Measurements from ENCODE around the gene RERE.

Gene RERE

DNA sequence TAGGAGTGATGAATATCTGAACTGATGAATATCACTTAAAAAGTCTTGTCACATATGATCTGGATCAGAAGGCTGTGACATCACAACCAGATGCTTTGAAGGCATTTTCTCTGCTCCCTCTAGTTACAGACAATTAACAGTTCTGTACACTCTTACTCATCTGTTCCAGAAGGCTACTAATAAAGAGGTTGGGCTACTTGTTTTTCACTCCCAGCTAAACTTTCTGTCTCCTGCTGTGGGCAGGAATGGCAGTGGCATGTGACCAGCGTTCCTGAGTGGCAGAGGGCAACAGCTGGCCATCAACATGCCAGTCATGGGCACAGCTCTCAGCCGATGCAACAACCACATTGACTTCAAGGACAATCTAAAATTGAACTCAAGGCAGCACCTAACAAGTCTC lies 432.9 kb downstream of the RERE start:
- H3K9me3 ChIP-seq (ENCODE audit: insufficient read depth, low read length), result no peaks in the 10 kb centered on the region
- no peak for TF ChIP-seq EZH2phosphoT487 (conservative IDR thresholded peaks at IDR 0.05; ENCODE audit: low read length)
- TF ChIP-seq, protein P1, sequence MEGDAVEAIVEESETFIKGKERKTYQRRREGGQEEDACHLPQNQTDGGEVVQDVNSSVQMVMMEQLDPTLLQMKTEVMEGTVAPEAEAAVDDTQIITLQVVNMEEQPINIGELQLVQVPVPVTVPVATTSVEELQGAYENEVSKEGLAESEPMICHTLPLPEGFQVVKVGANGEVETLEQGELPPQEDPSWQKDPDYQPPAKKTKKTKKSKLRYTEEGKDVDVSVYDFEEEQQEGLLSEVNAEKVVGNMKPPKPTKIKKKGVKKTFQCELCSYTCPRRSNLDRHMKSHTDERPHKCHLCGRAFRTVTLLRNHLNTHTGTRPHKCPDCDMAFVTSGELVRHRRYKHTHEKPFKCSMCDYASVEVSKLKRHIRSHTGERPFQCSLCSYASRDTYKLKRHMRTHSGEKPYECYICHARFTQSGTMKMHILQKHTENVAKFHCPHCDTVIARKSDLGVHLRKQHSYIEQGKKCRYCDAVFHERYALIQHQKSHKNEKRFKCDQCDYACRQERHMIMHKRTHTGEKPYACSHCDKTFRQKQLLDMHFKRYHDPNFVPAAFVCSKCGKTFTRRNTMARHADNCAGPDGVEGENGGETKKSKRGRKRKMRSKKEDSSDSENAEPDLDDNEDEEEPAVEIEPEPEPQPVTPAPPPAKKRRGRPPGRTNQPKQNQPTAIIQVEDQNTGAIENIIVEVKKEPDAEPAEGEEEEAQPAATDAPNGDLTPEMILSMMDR (IDR thresholded peaks at IDR 0.05; ENCODE audit: insufficient read depth, low read length, poor library complexity, severe bottlenecking), result no peak
- H3K4me2 ChIP-seq (ENCODE audit: low read depth, low read length, poor library complexity, severe bottlenecking), result no peak overlapping the region
- H3K36me3 ChIP-seq (ENCODE audit: low read length), result peaks cover 6% of the 10 kb centered on the region
- peaks cover 39% of the 10 kb centered on the region; the same call in 1 of the 2 replicates for H4K20me1 ChIP-seq (ENCODE audit: low read depth, low read length)
- H3K27ac ChIP-seq (ENCODE audit: low read depth, low read length), result no peak overlapping the region
- no peak overlapping the region for H2AFZ ChIP-seq (ENCODE audit: low read depth, low read length, severe bottlenecking)
- no peaks in the 10 kb centered on the region for H3K27me3 ChIP-seq (ENCODE audit: low read length)
- H3K4me3 ChIP-seq (ENCODE audit: insufficient read depth, low read length, poor library complexity, severe bottlenecking), result no peak overlapping the region
- no peak overlapping the region for H3K9ac ChIP-seq (ENCODE audit: low read length)
- no peaks in the 10 kb centered on the region for H3K9me2 ChIP-seq (replicated peaks; ENCODE audit: insufficient read depth, low read length)
- H3F3A ChIP-seq (ENCODE audit: insufficient read depth), result peaks cover 5% of the 10 kb centered on the region; the same call in 1 of the 2 replicates
- peaks cover 94% of the 10 kb centered on the region for H3K79me2 ChIP-seq (ENCODE audit: insufficient read depth, low read length)

GRCh38 chr1:8384088-8384487 lies 433.4 kb downstream of the RERE start:
- Histone ChIP-seq H3K9me2 (replicated peaks; ENCODE audit: insufficient read depth, low read length) (no peaks in the 10 kb centered on the region), H3K27ac (ENCODE audit: low read depth, low read length) (no peak overlapping the region), H4K20me1 (ENCODE audit: low read depth, low read length) (peaks cover 40% of the 10 kb centered on the region; the same call in 1 of the 2 replicates), H2AFZ (ENCODE audit: low read depth, low read length, severe bottlenecking) (no peak overlapping the region), H3K27me3 (ENCODE audit: low read length) (no peaks in the 10 kb centered on the region), H3K79me2 (ENCODE audit: insufficient read depth, low read length) (peaks cover 94% of the 10 kb centered on the region), H3K9ac (ENCODE audit: low read length) (no peak overlapping the region), H3K36me3 (ENCODE audit: low read length) (peaks cover 6% of the 10 kb centered on the region), H3K9me3 (ENCODE audit: insufficient read depth, low read length) (no peaks in the 10 kb centered on the region), H3K4me2 (ENCODE audit: low read depth, low read length, poor library complexity, severe bottlenecking) (no peak overlapping the region), H3F3A (ENCODE audit: insufficient read depth) (peaks cover 5% of the 10 kb centered on the region; the same call in 1 of the 2 replicates), H3K4me3 (ENCODE audit: insufficient read depth, low read length, poor library complexity, severe bottlenecking) (no peak overlapping the region)
- TF ChIP-seq, protein P1 (IDR thresholded peaks at IDR 0.05; ENCODE audit: insufficient read depth, low read length, poor library complexity, severe bottlenecking), result no peak

DNA sequence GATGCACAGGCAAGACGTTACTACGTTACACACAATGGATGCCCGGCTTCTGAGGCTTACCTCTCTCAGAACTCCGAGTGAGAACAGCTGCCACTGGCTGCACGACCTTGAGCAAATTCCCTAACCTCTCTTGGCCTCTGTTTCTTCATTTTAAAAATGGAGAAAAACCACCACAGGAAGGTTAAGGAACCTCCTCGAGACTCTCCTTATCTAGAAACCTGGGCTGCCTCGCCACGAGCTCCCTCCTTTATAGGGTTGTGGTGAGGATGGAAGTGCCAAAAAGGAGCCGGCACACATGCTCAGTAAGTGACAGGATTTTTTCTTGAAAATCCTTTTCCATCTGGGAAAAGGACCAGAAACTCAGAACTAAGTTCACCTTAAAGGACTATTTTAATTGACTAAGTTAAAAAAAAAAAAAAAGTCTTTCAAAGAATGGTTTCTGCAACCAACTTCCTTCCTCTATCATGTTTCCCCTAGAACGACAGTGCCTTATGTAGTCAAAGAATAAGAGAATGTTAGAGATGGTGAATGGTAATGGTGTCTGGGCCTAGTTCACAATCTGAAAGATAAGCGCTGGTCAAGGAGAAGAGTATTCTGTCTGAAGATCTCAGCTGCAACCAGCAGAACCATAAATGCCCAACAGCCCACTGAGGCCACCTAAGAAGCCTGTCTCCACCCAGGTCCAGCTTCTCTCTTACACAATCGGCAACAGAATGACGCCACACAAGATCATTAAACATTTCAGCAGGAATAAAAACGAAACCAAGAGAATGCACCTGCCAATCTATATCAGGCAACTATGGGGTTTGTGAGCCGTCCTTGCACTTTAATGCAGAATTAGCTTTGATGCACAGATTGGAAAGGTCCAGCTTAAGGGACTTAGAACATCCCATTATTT lies 434.6 kb downstream of the RERE start:
- H3K27ac ChIP-seq (ENCODE audit: low read depth, low read length), result no peak overlapping the region
- H3K4me2 ChIP-seq (ENCODE audit: low read depth, low read length, poor library complexity, severe bottlenecking), result no peak overlapping the region
- H3K9me2 ChIP-seq (replicated peaks; ENCODE audit: insufficient read depth, low read length), result no peaks in the 10 kb centered on the region
- H2AFZ ChIP-seq (ENCODE audit: low read depth, low read length, severe bottlenecking), result no peak overlapping the region
- H3F3A ChIP-seq (ENCODE audit: insufficient read depth), result peaks cover 9% of the 10 kb centered on the region; the same call in 1 of the 2 replicates
- H3K27me3 ChIP-seq (ENCODE audit: low read length), result no peaks in the 10 kb centered on the region
- H3K4me3 ChIP-seq (ENCODE audit: insufficient read depth, low read length, poor library complexity, severe bottlenecking), result no peak overlapping the region
- peaks cover 95% of the 10 kb centered on the region for H3K79me2 ChIP-seq (ENCODE audit: insufficient read depth, low read length)
- H3K9me3 ChIP-seq (ENCODE audit: insufficient read depth, low read length), result no peaks in the 10 kb centered on the region
- no peak for TF ChIP-seq EZH2phosphoT487 (conservative IDR thresholded peaks at IDR 0.05; ENCODE audit: low read length)
- TF ChIP-seq, protein P1 (IDR thresholded peaks at IDR 0.05; ENCODE audit: insufficient read depth, low read length, poor library complexity, severe bottlenecking), result no peak
- peaks cover 6% of the 10 kb centered on the region for H3K36me3 ChIP-seq (ENCODE audit: low read length)
- no peak overlapping the region for H3K9ac ChIP-seq (ENCODE audit: low read length)
- peaks cover 39% of the 10 kb centered on the region; the same call in 1 of the 2 replicates for H4K20me1 ChIP-seq (ENCODE audit: low read depth, low read length)

All from SU-DHL-6 (cell line).